ENCODE results near the gene NPIPB6. TPM values are rescaled to one million over a fixed set of nuclear protein-coding genes. Genes with fewer than 3 reads are reported as not detected.
A peak's percentile ranks its signal among the peaks of the same experiment; 100 is the strongest.
"Not testable (repeated sequence)": the region's sequence is repeated elsewhere in the genome, so short reads cannot be mapped to it uniquely, and the experiment has no call there.

Gene NPIPB6
- total RNA-seq, 1 experiment from 2014 or later, result 2.6 TPM

DNA sequence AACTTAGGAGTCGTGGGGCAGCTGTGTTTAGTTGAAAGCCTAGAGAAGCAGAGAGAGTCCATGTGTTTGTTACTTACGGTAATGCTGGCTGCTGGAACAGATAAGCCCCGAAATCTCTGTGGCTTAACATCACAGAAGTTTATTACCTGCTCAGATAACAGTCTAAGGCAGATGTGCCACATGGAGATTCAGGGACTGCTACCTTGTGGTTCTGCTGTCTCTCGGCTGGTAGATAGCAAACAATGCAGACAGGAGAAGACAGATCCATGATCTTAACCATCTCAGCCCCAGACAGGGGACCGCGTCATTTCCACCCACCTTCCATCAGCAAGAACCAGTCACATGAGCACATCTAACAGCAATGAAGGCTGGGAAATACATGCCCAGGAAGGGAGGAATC lies 30.7 kb downstream of the NPIPB6 start:
- not testable (repeated sequence) for BruUV-seq (replicated peaks)

DNA sequence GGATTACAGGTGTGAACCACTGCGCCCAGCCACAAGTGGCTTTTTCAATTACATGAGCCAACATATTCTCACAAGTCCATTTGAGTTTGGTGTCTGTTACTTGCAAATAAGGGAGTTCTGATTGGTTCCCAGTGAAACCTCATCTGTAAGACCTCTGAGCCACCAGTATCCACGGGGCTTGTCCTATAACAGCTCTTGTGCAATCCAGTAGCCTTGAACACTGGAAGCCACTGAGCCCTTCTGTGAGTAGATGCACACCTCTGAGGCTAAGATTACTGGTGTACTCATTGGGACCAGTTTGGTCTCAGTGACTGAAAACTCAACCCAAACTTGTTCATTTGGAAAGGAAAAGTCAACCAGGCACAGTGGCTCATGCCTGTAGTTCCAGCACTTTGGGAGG lies 32.3 kb downstream of the NPIPB6 start:
- H3K27ac ChIP-seq (ENCODE audit: low read depth, low read length, poor library complexity, severe bottlenecking); H3K36me3 ChIP-seq (ENCODE audit: insufficient read depth, low read length, poor library complexity, severe bottlenecking); BruUV-seq (replicated peaks); H3K9me3 ChIP-seq (ENCODE audit: low read depth, low read length, poor library complexity, severe bottlenecking); H3K27me3 ChIP-seq (replicated peaks; ENCODE audit: insufficient read depth, low read depth, low read length, poor library complexity); POLR2A ChIA-PET (ENCODE audit: low non-redundant PET); DNase-seq (ENCODE audit: low spot score); intact Hi-C loops (cut with micrococcal nuclease; ENCODE audit: unreplicated experiment); CTCF ChIA-PET; H3K4me1 ChIP-seq (ENCODE audit: insufficient read depth, low read length, poor library complexity, severe bottlenecking); H3K4me3 ChIP-seq (ENCODE audit: low read depth, low read length, poor library complexity, severe bottlenecking): not testable (repeated sequence)

More for the DNA sequence above, 30.7 kb downstream of the NPIPB6 start:
- DNase-seq (ENCODE audit: low spot score); intact Hi-C loops (cut with micrococcal nuclease; ENCODE audit: unreplicated experiment); H3K9me3 ChIP-seq (ENCODE audit: low read depth, low read length, poor library complexity, severe bottlenecking); H3K27ac ChIP-seq (ENCODE audit: low read depth, low read length, poor library complexity, severe bottlenecking); H3K36me3 ChIP-seq (ENCODE audit: insufficient read depth, low read length, poor library complexity, severe bottlenecking); H3K4me3 ChIP-seq (ENCODE audit: low read depth, low read length, poor library complexity, severe bottlenecking); POLR2A ChIA-PET (ENCODE audit: low non-redundant PET); CTCF ChIA-PET; H3K4me1 ChIP-seq (ENCODE audit: insufficient read depth, low read length, poor library complexity, severe bottlenecking); H3K27me3 ChIP-seq (replicated peaks; ENCODE audit: insufficient read depth, low read depth, low read length, poor library complexity): not testable (repeated sequence)

DNA sequence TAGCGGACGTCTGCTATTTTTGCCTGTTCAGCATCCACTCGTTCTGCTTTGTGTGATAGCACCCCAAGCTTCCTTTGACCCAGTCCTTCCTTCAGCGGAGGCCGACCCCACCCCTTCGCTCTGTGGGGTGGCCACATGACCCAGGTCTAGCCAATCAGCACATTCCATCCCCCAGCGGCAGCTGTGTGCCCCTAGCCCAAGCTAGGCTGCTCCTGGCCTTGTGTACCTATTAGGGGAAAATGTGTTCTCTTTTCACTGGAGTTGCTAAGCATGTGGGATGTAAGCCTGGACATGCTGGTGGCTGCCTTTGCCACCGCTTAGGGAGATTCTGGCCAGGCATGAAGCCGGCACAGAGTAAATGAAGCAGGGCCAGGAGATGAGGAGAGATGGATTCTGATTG lies 33.1 kb downstream of the NPIPB6 start:
- H3K9me3 ChIP-seq (ENCODE audit: low read depth, low read length, poor library complexity, severe bottlenecking); POLR2A ChIA-PET (ENCODE audit: low non-redundant PET); H3K4me3 ChIP-seq (ENCODE audit: low read depth, low read length, poor library complexity, severe bottlenecking); intact Hi-C loops (cut with micrococcal nuclease; ENCODE audit: unreplicated experiment); H3K36me3 ChIP-seq (ENCODE audit: insufficient read depth, low read length, poor library complexity, severe bottlenecking); DNase-seq (ENCODE audit: low spot score); H3K27ac ChIP-seq (ENCODE audit: low read depth, low read length, poor library complexity, severe bottlenecking); H3K4me1 ChIP-seq (ENCODE audit: insufficient read depth, low read length, poor library complexity, severe bottlenecking); CTCF ChIA-PET; BruUV-seq (replicated peaks); H3K27me3 ChIP-seq (replicated peaks; ENCODE audit: insufficient read depth, low read depth, low read length, poor library complexity): not testable (repeated sequence)

DNA sequence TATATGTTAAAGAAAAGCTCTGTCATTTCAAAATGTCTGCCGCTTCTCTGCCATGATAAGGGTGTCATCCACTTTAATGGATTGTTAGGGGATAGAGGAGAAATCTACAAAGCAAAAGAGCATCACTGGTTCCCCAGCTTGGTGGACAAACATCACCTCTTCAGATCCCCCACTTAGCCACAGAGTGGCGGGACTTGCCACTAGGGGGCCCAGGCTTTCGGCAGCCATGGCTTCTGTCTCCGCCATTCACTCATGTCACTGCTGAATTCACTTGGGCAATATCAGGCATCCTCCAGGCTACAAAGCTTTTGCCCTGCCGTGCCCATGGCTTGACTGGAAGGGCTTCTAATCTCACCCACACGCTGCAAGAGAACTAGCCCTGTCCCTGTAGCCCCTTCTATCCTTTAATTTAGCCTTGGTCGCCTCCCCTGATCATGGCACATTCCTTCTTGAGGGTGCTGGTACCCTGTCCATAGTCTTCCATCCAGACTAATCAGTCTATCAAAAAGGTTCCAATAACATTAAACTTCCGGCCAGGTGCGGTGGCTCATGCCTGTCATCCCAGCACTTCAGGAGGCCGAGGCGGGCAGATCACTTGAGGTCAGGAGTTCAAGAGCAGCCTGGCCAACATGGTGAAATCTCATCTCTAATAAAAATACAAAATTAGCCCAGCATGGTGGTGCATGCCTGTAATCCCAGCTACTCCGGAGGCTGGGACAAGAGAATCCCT lies 36.3 kb downstream of the NPIPB6 start:
- BruUV-seq (replicated peaks), result no TSS peak
- Histone ChIP-seq H3K27me3 (replicated peaks; ENCODE audit: insufficient read depth, low read depth, low read length, poor library complexity) (no peaks in the 10 kb centered on the region), H3K4me1 (ENCODE audit: insufficient read depth, low read length, poor library complexity, severe bottlenecking) (no peaks in the 10 kb centered on the region), H3K27ac (ENCODE audit: low read depth, low read length, poor library complexity, severe bottlenecking) (no peak overlapping the region), H3K4me3 (ENCODE audit: low read depth, low read length, poor library complexity, severe bottlenecking) (no peak overlapping the region), H3K36me3 (ENCODE audit: insufficient read depth, low read length, poor library complexity, severe bottlenecking) (no peaks in the 10 kb centered on the region), H3K9me3 (ENCODE audit: low read depth, low read length, poor library complexity, severe bottlenecking) (no peaks in the 10 kb centered on the region)
- peak; percentile 73 for DNase-seq (ENCODE audit: low spot score)
- TF ChIP-seq, protein P1, sequence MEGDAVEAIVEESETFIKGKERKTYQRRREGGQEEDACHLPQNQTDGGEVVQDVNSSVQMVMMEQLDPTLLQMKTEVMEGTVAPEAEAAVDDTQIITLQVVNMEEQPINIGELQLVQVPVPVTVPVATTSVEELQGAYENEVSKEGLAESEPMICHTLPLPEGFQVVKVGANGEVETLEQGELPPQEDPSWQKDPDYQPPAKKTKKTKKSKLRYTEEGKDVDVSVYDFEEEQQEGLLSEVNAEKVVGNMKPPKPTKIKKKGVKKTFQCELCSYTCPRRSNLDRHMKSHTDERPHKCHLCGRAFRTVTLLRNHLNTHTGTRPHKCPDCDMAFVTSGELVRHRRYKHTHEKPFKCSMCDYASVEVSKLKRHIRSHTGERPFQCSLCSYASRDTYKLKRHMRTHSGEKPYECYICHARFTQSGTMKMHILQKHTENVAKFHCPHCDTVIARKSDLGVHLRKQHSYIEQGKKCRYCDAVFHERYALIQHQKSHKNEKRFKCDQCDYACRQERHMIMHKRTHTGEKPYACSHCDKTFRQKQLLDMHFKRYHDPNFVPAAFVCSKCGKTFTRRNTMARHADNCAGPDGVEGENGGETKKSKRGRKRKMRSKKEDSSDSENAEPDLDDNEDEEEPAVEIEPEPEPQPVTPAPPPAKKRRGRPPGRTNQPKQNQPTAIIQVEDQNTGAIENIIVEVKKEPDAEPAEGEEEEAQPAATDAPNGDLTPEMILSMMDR (conservative IDR thresholded peaks at IDR 0.05; ENCODE audit: low read depth, low read length), result peak; percentile 92
- TF ChIP-seq EZH2 (IDR thresholded peaks at IDR 0.05; ENCODE audit: borderline replicate concordance, low read depth, low read length, poor library complexity, severe bottlenecking), result no peak
- intact Hi-C loops (cut with micrococcal nuclease; ENCODE audit: unreplicated experiment), result no loop called here
- ChIA-PET CTCF (interaction anchor here (0.5 kb wide), 1 partner anchor 52 kb away, joined by 3 read pairs; no protein-coding TSS in a partner anchor), POLR2A (ENCODE audit: low non-redundant PET) (no interaction called here)
